Measurements from ENCODE around the gene TP53RK.

Gene TP53RK

DNA sequence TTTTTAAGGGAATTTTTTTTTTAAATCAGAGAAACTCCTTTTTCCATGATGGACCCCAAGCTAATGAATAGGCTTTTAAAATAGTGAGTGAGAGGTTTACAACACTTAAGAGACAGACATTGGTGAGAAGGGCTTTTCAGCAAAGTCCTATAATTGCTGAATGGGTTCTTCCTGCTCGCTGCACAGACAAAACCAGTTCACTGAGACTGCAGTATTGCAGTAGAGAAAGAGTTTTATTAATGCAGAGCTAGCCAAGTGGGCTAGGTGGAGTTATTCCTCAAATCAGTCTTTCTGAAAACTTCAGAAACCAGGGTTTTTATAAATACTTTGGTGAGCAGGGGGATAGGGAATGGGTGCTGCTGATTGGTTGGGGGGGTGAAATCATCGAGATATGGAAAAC is 17.0 kb upstream of the TP53RK start:
- TF ChIP-seq, protein P1, sequence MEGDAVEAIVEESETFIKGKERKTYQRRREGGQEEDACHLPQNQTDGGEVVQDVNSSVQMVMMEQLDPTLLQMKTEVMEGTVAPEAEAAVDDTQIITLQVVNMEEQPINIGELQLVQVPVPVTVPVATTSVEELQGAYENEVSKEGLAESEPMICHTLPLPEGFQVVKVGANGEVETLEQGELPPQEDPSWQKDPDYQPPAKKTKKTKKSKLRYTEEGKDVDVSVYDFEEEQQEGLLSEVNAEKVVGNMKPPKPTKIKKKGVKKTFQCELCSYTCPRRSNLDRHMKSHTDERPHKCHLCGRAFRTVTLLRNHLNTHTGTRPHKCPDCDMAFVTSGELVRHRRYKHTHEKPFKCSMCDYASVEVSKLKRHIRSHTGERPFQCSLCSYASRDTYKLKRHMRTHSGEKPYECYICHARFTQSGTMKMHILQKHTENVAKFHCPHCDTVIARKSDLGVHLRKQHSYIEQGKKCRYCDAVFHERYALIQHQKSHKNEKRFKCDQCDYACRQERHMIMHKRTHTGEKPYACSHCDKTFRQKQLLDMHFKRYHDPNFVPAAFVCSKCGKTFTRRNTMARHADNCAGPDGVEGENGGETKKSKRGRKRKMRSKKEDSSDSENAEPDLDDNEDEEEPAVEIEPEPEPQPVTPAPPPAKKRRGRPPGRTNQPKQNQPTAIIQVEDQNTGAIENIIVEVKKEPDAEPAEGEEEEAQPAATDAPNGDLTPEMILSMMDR (IDR thresholded peaks at IDR 0.05; ENCODE audit: low read depth, low read length), result no peak
- H3K4me3 ChIP-seq (ENCODE audit: low read depth, low read length), result no peak overlapping the region

- no peak overlapping the region for H3K4me3 ChIP-seq (ENCODE audit: low read depth, low read length)
- TF ChIP-seq, protein P1 (IDR thresholded peaks at IDR 0.05; ENCODE audit: low read depth, low read length), result no peak
Observed at GRCh38 chr20:46705378-46705729, 16.1 kb upstream of the TP53RK start.

DNA sequence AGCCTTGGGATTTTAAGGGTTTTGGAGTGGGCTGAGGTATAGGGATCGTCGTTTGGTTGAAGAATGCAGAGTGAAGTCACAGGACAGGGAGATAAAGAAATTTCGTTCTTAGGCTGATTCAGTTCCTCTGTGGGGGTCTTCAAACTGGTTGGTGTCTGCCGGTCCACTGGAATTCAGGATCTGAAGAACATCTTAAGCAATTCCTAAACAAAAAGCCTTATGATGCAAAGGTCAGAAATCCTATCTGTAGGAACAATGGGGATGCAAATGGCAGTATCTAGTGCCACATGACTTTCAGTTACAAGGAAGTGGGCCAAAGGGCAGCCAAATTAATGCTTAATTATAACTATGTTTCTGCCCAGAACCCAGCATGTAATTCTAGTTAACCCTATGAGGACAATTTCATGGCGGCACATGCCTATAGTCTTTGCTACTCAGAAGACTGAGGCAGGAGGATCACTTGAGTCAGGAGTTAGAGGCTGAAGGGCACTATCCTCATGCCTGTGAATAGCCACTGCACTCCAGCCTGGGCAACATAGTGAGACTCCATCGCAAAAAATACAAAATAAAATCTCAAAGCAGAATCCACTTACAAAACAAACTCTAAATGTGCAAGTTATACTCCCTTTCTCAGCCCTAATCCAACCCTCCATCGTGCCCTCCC is 15.6 kb upstream of the TP53RK start:
- H3K4me3 ChIP-seq (ENCODE audit: low read depth, low read length), result no peak overlapping the region
- TF ChIP-seq, protein P1 (IDR thresholded peaks at IDR 0.05; ENCODE audit: low read depth, low read length), result no peak

- TF ChIP-seq, protein P1 (IDR thresholded peaks at IDR 0.05; ENCODE audit: low read depth, low read length), result no peak
- no peak overlapping the region for H3K4me3 ChIP-seq (ENCODE audit: low read depth, low read length)
Observed at GRCh38 chr20:46703435-46703834, 14.2 kb upstream of the TP53RK start.

- TF ChIP-seq, protein P1 (IDR thresholded peaks at IDR 0.05; ENCODE audit: low read depth, low read length), result no peak
Observed at GRCh38 chr20:46702447-46703203, 13.4 kb upstream of the TP53RK start.

DNA sequence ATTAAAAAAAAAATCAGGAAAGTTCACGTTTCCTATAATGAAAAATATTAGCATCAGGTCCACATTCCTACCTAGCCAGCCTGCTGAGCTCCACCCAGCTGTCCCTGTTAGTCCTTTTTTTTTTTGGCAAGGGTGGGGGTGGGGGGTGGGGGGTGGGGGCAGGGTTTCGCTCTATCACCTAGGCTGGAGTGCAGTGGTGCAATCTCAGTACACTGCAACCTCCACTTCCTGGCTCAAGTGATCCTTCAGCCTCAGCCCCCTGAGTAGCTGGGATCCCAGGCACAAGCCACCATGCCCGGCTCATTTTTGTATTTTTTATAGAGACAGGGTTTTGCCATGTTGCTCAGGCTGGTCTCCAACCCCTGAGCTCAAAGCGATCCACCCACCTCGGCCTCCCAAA is 12.7 kb upstream of the TP53RK start:
- TF ChIP-seq, protein P1 (IDR thresholded peaks at IDR 0.05; ENCODE audit: low read depth, low read length), result no peak
- H3K4me3 ChIP-seq (ENCODE audit: low read depth, low read length), result no peak overlapping the region

More at GRCh38 chr20:46702447-46703203, 13.4 kb upstream of the TP53RK start:
- no peak overlapping the region for H3K4me3 ChIP-seq (ENCODE audit: low read depth, low read length)

GRCh38 chr20:46701556-46701955 is 12.3 kb upstream of the TP53RK start:
- H3K4me3 ChIP-seq (ENCODE audit: low read depth, low read length), result no peak overlapping the region
- TF ChIP-seq, protein P1 (IDR thresholded peaks at IDR 0.05; ENCODE audit: low read depth, low read length), result no peak
